Endometrium (tissue), 2 donors: ENCODE data around the gene CRYAB.
"Not testable (repeated sequence)": the region's sequence is repeated elsewhere in the genome, so short reads cannot be mapped to it uniquely, and the experiment has no call there.

ENCODE experiments used
- FAIRE-seq: peaks from 2 replicates; lab custom pipeline; 2012; peaks lifted over from hg19 to GRCh38; lab: Jason Lieb, UNC
- donor health status: control.
- donor health status: control.

Gene CRYAB

DNA sequence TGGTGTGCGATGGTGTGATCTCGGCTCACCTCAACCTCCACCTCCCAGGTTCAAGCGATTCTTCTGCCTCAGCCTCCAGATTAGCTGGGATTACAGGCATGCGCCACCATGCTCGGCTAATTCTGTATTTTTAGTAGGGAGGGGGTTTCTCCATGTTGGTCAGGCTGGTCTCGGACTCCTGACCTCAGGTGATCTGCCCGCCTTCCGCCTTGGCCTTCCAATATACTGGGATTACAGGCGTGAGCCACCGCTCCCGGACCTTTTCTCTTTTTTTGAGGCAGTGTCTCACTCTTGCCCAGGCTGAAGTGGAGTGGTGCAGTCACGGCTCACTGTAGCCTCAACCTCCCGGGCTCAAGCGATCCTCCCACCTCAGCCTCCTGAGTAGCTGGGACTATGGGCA is 21.6 kb upstream of the CRYAB start:
- not testable (repeated sequence) for FAIRE-seq

DNA sequence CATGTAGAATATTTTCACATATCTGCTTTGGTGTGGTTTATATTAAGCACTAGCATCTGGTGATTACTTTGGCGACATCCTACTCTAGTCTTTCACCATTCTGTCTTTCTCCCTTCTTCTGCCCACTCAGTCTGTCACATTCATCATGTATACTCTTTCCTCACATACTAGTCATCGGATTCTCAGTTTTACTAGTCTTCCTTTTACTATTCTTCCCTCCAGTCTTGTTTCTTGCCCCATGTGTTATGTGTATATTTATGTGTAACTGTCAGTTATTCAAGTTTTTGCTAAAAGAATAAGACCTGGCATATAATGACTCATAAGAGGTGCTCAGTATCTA is 21.0 kb upstream of the CRYAB start:
- FAIRE-seq, result no peak

GRCh38 chr11:111930472-111930871 is 18.9 kb upstream of the CRYAB start:
- FAIRE-seq, result no peak

DNA sequence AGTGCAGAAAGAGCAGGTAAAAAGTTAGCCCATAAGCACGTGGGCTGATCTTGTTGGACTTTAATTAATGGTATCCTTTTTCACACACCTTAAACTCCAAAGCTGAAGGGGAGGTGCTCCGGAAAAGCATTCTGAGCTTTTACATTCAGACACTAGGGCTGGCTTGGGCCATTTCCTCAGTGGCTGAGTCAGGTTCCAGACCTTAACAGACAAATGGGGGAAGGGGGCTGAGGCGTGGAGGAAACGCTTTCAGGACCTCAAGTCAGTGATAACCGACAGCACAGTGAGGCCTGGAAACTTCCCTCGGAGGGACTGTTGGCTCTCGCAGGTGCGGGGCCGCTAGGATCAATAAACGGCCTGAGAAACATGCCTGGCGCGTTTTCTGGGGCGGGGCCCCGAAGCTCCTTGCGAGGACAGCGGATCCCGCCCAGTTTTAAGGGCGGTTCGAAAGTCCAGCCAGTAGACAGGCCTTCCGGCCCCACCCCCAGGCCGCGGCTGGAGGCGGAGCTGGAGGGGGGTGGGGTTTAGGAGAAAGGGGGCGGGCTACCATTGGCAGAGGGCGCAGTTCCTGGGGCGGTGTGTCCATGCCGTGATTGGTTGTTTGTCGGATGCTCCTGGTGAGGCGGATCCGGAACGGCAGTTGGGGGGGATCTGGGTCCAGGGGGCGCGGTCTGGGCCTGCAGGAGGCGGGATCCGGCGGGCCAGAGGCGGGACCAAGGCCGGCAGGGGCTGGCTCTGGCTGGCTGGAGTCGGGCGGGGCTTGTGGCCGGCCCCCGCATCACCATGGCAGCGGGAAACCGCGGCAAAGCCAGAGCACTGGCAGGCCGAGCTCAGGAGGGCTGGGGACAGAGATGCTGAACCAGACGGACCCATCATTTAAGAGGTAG is 15.2 kb upstream of the CRYAB start:
- FAIRE-seq, result peak; percentile 35

- no peak for FAIRE-seq
Observed at GRCh38 chr11:111925953-111926352, 14.4 kb upstream of the CRYAB start.

DNA sequence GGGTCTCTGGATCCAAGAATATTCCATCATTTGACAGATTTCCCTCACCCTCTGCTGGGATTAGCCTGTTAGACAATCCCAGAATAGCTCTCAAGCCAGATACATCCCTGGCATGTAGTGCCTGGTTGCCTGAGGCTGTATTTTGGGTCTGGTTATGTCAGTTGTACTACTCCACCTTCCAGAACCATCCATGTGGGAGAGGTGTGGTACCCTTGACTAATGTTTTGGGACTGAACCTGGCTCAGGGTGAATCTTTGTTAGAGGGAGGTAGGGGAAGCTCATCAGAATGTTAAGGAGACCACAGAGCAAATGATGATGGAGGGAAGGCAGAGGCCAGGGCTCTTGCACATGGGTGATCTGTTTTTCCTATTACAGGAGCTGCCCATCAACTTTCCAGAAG is 12.4 kb upstream of the CRYAB start:
- FAIRE-seq, result no peak

- FAIRE-seq, result no peak
Observed at GRCh38 chr11:111923351-111923788, 11.8 kb upstream of the CRYAB start.

GRCh38 chr11:111922803-111923202 is 11.2 kb upstream of the CRYAB start:
- no peak for FAIRE-seq

DNA sequence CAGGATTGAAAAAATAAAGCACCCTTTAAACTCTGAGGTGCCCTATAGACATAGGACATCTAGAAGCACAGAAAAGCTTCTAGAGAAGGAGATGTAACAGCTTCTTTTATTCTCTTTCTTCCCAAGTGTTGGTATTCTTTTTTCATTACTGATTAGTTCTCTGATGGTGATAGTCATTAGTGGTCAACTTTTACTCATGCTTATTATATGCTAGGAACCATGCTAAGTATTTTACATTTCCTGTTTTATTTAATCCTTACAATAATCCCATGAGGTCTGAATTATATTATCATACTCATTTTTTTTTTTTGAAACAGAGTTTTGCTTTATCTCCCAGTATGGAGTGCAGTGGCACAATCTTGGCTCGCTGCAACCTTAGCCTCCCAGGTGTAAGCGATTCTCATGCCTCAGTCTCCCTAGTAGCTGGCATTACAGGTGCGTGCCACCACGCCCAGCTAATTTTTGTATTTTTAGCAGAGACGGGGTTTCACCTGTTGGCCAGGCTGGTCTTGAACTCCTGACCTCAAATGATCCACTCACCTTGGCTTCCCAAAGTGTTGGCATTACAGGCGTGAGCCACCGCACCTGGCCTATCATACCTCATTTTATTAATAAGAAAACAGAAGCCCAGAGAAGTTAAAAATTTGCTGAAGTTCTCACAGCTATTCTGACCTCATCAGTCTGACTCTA is 10.1 kb upstream of the CRYAB start:
- FAIRE-seq, result no peak

DNA sequence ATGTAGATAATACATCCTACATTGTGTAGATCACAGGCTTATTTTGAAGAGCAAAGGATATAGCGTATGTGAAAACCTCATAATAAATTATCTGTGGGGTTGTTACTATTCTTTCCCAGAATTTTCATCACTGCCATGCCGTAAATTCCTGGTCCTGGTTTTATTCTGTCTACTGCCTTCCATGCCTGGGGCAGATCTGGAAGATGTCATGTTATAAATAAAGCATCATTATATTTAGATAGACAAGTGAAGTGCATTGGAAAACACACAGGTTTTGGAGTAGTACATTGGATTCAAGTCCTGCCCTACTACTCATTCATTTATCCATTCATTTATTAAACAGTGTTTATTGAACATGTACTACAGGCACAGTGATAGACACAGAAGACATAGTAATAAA is 9.3 kb upstream of the CRYAB start:
- no peak for FAIRE-seq

- no peak for FAIRE-seq
Observed at GRCh38 chr11:111918390-111919256, 7.1 kb upstream of the CRYAB start, which contains the start of gene C11orf52. TSS of gene C11orf52 (plus strand) at chr11:111918913. CDS start at chr11:111918973, 60 bp downstream.

DNA sequence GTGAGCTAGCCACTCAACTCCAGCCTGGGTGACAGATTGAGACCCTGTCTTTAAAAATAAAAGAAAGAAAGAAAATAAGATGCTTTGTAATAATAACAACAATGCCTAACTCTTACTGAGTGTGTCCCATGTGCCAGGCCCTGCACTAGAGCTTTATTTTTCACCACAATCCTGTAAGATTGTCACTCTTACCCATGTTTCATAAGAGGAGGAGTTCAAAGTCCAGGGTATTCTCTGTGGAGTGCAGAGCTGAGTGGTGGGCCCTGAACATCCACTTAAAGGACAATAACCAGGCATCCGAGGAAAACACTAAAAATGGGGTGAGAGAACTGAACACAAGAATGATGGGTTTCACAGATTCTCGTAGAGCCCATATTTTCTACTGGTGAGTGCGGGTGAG is 6.2 kb upstream of the CRYAB start:
- FAIRE-seq, result no peak

DNA sequence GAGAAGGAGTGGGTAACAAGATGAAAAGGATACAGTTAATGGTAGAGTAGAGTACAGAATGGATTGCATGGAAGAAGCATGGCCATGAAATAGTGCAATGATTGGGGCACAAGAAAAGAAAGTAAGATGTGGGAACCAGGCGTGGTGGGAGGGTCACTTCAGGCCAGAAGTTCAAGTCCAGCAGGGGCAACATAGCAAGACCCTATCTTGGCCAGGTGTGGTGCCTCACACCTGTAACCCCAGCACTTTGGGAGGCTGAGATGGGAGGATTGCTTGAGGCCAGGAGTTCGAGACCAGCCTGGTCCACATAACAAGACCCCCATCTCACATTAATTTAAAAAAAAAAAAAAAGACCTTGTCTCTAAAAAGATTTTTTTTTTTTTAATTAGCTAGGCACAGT is 5.7 kb upstream of the CRYAB start:
- no peak for FAIRE-seq

GRCh38 chr11:111916768-111917167 is 5.2 kb upstream of the CRYAB start:
- FAIRE-seq, result no peak

GRCh38 chr11:111913997-111914396 is 2.4 kb upstream of the CRYAB start:
- FAIRE-seq, result no peak

DNA sequence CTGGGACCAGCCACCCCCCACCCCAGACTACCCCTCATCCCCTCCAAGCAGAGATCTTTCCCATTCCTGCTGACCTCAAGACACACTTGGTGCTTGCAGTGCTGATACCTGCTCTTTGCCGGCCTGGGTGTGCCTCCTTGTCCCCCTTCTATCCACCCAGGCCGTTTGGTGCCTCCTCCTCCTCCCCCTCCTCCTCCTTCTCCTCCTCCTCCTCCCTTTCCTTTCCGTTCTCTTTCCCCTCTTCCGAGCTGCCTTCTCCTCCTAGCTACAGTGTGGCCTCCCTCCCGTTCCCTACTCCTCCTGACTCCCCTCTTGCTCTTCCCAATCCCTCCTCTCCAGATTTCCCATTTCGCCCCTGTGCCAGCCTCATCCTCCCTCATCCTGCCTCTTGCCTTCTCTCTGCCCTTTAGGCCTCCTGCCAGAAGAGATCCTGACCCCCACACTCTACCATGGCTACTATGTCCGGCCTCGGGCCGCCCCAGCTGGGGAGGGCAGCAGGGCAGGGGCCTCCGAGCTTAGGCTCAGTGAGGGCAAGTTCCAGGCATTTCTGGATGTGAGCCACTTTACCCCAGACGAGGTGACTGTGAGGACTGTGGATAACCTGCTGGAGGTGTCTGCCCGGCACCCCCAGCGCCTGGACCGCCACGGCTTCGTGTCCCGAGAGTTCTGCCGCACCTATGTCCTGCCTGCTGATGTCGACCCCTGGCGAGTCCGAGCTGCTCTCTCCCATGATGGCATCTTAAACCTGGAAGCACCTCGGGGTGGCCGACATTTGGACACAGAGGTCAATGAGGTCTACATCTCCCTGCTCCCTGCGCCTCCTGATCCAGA is 1.7 kb upstream of the CRYAB start:
- no peak for FAIRE-seq

- no peak for FAIRE-seq
Observed at GRCh38 chr11:111912535-111912934, 965 bp upstream of the CRYAB start, which contains the start of gene HSPB2. TSS of gene HSPB2 (plus strand) at chr11:111912734. CDS start at chr11:111912830, 96 bp downstream.

- FAIRE-seq, result no peak
Observed at GRCh38 chr11:111910676-111911562, 651 bp downstream of the CRYAB start.

- FAIRE-seq, result no peak
Observed at GRCh38 chr11:111909378-111909777, 2.2 kb downstream of the CRYAB start.

DNA sequence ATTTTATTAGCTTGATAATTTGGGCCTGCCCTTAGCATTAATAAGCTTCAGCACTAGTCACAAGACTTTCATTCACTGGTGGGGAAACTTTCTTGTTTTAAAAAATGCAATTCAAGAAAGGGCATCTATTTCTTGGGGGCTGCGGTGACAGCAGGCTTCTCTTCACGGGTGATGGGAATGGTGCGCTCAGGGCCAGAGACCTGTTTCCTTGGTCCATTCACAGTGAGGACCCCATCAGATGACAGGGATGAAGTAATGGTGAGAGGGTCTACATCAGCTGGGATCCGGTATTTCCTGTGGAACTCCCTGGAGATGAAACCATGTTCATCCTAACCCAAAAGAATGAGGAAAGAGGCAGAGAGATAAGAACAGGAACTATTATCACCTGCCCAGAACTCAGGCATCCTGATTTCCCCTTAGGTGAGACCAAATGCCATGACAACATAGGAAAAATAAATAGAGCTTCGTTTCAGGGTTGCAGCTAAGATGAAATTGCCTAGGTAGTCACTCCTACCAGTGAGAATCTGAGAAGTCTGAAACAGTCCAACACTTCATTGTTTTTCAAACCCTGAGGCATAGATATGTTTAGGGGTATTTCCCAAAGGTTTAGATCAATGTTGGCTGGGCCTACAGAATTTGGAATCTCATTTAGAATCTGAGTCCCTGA is 2.8 kb downstream of the CRYAB start:
- FAIRE-seq, result no peak
